Aorta (tissue), 5 donors: Measurements from ENCODE around the gene BCO2. TPM values are rescaled to one million over a fixed set of nuclear protein-coding genes. Genes with fewer than 3 reads are reported as not detected.
A peak's percentile ranks its signal among the peaks of the same experiment; 100 is the strongest.

Source experiments
- ATAC-seq: fragments of 200-7000 bp; cut with Tn5 transposase; one replicate; pipeline ENCODE4 v1.9.1; 2022; ENCODE audit warnings: moderate library complexity; ENCODE audit not compliant: low FRiP score
- DNase-seq, 2 donors: peaks; one replicate each; pipeline ENCODE4 v3.0.0-alpha.2; 2020
- H3K27ac ChIP-seq, 2 donors: one replicate each; pipeline ENCODE4 v1.5.1; 2013; ENCODE audit warnings: low read length in 2 of 2, mild to moderate bottlenecking in 2 of 2, moderate library complexity in 2 of 2, control low read depth in 1 of 2, inconsistent platforms in 1 of 2, low read depth in 1 of 2
- H3K27me3 ChIP-seq, 2 donors: one replicate each; pipeline ENCODE4 v1.6.1; 2013; ENCODE audit warnings: control low read depth in 1 of 2, low read length in 1 of 2, mild to moderate bottlenecking in 1 of 2, moderate library complexity in 1 of 2; ENCODE audit not compliant: insufficient read depth in 2 of 2, control insufficient read depth in 1 of 2
- H3K36me3 ChIP-seq, 2 donors: one replicate each; pipeline ENCODE4 v1.6.1; 2013; ENCODE audit warnings: control low read depth in 1 of 2, low read length in 1 of 2, mild to moderate bottlenecking in 1 of 2; ENCODE audit not compliant: insufficient read depth in 2 of 2, control insufficient read depth in 1 of 2
- H3K4me1 ChIP-seq, 2 donors: one replicate each; pipeline ENCODE4 v1.6.1; 2013; ENCODE audit warnings: low read length in 2 of 2, control low read depth in 1 of 2, mild to moderate bottlenecking in 1 of 2, moderate library complexity in 1 of 2; ENCODE audit not compliant: insufficient read depth in 2 of 2, control insufficient read depth in 1 of 2
- H3K4me3 ChIP-seq, 2 donors: one replicate each; pipeline ENCODE4 v1.5.1; 2013; ENCODE audit warnings: low read length in 2 of 2, control low read depth in 1 of 2, mild to moderate bottlenecking in 1 of 2
- H3K9me3 ChIP-seq: one replicate; pipeline ENCODE4 v1.6.1; 2013; ENCODE audit warnings: mild to moderate bottlenecking, low read length; ENCODE audit not compliant: control insufficient read depth
- WGBS, 2 donors: extraction: QIAGEN DNeasy Blood & Tissue Kit; methylation state at CpG; one replicate each; pipeline ENCODE4 v1.1.7; 2013; 5-methylcytosine and 5-hydroxymethylcytosine counted together
- intact Hi-C, 2 donors: fragments of 100-400 bp; cut with DNase I; formaldehyde crosslinking; loops; one replicate each; pipeline versions ENCODE4 v1.14.2 to v1.15.0; 2022
- polyA plus RNA-seq, 2 donors: library from polyadenylated mRNA; stranded (reverse); fragments of 200-250 nt; gene quantifications; one replicate each; pipeline ENCODE4 v1.2.3, GENCODE V29; 2013
- total RNA-seq, 2 donors: library from RNA; stranded (reverse); fragmentation: NEBNext Ultra II Directional; extraction: Animal tissue kit (Norgen Biotek cat#: 25700); gene quantifications; one replicate each; pipeline ENCODE4 v1.2.1, GENCODE V29; 2021
- donor health status: healthy with polysubstance abuse.
- donor health status: Bipolar disorder and iron deficiency.
- donor health status: DM: no; HTN: no; CAD: no.
- donor health status: DM: no; HTN: no; CAD: no.
- donor health status: DM: yes; HTN: yes; CAD: no.

BCO2 gene
- total and polyA plus RNA-seq, 4 donors: 1.1 to 13.0 (median 7.6) TPM

- Histone ChIP-seq H3K4me3 (no peak overlapping the region), H3K36me3 (no peaks in the 10 kb centered on the region), H3K9me3 (no peaks in the 10 kb centered on the region), H3K27me3 (no peaks in the 10 kb centered on the region), H3K4me1 (peaks cover 0 to 2% of the 10 kb centered on the region in 2 donors), H3K27ac (no peak overlapping the region)
- no peak for ATAC-seq
- WGBS, 2 donors: 85 to 87% methylated on average over 6 of the region's 6 CpGs
- intact Hi-C loops: loop anchor here in 1 of 2 donors (10.0 kb wide), 2 partner anchors 339 to 1069 kb away; no protein-coding TSS in a partner anchor
- no peak for DNase-seq
Measured at GRCh38 chr11:112215621-112216020, 40.3 kb downstream of the BCO2 start.

- peaks cover 0 to 2% of the 10 kb centered on the region in 2 donors for H3K4me1 ChIP-seq
- intact Hi-C loops: loop anchor here in 1 of 2 donors (10.0 kb wide), 2 partner anchors 338 to 1068 kb away; no protein-coding TSS in a partner anchor
- ATAC-seq (no peak), DNase-seq (no peak)
- no peaks in the 10 kb centered on the region for H3K9me3 ChIP-seq
- no peak overlapping the region for H3K4me3 ChIP-seq
- H3K36me3 ChIP-seq: no peaks in the 10 kb centered on the region
- no peak overlapping the region for H3K27ac ChIP-seq
- H3K27me3 ChIP-seq: no peaks in the 10 kb centered on the region
- 91 to 93% methylated on average over 1 of the region's 1 CpG for WGBS, 2 donors
Measured at GRCh38 chr11:112216561-112217105, 41.3 kb downstream of the BCO2 start.

DNA sequence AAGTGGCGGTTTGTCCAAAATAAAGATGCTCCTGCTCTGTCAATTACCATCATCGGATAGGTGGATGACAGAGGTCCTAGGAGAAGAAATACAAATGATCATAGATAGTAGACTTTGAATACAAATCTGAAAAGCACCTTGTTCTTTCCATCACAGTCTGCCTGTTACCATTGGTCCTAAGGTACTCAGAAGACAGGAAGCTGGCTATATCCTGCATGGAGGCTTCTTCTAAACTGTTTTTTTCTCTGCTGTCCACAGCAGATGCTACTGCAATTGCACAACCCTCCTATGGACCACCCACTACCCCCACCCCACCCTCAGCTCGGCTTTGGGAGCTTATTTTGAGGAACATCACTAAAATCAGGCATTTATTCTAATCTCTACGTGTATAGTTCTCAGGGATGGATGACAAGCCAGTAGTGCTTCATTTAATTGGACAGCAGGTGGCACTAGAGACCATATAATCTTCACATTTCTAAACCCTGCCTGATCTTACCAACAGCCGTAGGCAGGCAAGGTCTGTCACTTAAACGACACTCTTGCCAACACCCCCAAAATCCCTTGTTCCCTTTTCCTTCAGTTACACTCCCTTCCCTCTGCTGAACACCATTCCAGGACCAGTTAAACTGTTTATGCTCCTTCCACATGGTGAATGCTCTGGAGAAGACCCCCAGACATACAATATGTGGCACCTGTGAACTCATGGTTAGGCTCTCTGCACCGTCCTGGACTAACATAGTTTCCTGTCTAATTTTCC is 44.3 kb downstream of the BCO2 start:
- whole genome bisulfite sequencing, 2 donors: 31% methylated on average over 7 of the region's 7 CpGs
- Histone ChIP-seq H3K27me3 (no peaks in the 10 kb centered on the region), H3K36me3 (no peaks in the 10 kb centered on the region), H3K4me1 (peaks cover 0 to 2% of the 10 kb centered on the region in 2 donors), H3K27ac (no peak overlapping the region), H3K9me3 (no peaks in the 10 kb centered on the region), H3K4me3 (no peak overlapping the region)
- intact Hi-C loops: loop anchor here (1.0 to 10.0 kb wide), 5 partner anchors 61 to 1065 kb away; no protein-coding TSS in a partner anchor
- peak; percentile 93 for ATAC-seq
- no peak for DNase-seq

DNA sequence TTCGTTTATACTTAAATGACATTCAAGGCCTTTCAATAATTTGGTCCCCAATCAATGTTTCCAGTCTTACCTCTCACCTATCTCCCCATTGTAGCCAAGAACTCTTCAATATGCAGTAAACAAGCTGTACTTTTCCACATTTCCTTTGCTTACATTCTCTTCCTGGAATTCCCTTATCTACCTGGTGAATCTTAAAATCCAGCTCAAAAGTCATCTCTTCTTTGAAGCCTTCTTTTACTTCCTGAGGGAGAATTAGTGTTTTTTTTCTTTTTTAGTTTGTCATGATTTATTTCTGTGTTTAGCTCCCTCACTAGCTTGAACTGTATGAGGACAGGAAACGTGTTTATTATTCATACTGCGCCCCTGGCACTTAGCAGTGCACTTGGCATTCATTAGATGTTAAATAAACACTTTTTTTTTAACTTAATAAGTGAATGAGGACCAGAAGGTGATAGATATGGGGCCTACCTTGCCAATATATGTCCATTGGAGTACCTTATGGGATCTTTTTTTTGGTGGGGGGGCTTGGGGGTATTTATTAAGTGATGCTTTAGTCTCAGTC is 46.0 kb downstream of the BCO2 start:
- intact Hi-C loops: loop anchor here (2.0 to 10.0 kb wide), 3 partner anchors 59 to 333 kb away; no protein-coding TSS in a partner anchor
- WGBS, 2 donors: 50 to 53% methylated on average over 3 of the region's 3 CpGs
- DNase-seq: no peak

DNA sequence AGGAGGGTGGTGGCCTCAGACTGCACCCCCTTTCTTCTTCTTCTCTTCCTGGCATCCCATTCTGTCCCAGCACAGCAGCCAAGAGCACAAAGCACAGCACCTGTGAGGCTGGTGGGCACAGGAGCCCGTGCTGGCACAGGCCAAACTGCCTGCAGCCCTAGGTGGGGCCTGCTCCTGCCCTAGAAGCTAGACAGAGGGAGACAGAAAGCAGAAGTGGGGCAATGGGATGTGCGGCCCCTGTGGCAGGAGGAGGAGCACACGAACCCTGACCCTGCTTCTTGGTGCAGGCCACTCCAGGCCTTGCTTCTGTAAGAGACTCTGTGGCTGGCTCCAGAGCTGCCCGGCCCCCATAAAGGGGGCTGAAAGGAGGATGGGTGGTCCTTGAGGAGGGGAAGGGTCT is 47.0 kb downstream of the BCO2 start:
- 85% methylated on average over 3 to 4 of the region's 4 CpGs for WGBS, 2 donors
- H3K27me3 ChIP-seq: no peaks in the 10 kb centered on the region
- no peaks in the 10 kb centered on the region for H3K36me3 ChIP-seq
- H3K4me1 ChIP-seq: peaks cover under 1 to 2% of the 10 kb centered on the region in 2 donors
- intact Hi-C loops: loop anchor here (10.0 kb wide), 2 partner anchors 302 to 332 kb away; no protein-coding TSS in a partner anchor
- H3K27ac ChIP-seq: no peak overlapping the region
- DNase-seq (no peak), ATAC-seq (no peak)
- H3K4me3 ChIP-seq: no peak overlapping the region
- no peaks in the 10 kb centered on the region for H3K9me3 ChIP-seq

More for the DNA sequence above, 46.0 kb downstream of the BCO2 start:
- no peaks in the 10 kb centered on the region for H3K36me3 ChIP-seq
- H3K27ac ChIP-seq: no peak overlapping the region
- no peaks in the 10 kb centered on the region for H3K9me3 ChIP-seq
- ATAC-seq: no peak
- no peak overlapping the region for H3K4me3 ChIP-seq
- peaks cover 0 to 2% of the 10 kb centered on the region in 2 donors for H3K4me1 ChIP-seq
- no peaks in the 10 kb centered on the region for H3K27me3 ChIP-seq

DNA sequence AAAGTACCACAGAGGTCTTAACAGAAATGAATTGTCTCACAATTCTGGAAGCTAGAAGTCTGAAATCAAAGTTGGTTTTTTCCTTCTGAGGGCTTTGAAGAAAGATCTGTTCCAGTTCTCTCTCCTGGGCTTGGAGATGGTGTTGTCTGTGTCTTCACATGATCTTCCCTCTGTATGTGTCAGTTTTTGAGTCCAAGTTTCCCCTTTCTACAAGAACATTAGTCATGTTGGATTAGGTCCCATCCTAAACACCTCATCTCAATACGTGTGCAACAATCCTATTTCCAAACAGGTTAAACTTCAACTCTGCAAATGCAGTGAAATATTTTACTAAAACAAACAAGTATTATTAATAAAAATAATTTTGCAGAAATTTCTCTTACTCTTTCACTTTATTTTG is 47.8 kb downstream of the BCO2 start:
- H3K4me3 ChIP-seq: no peak overlapping the region
- WGBS, 2 donors: 23 to 31% methylated on average over 1 of the region's 1 CpG
- no peaks in the 10 kb centered on the region for H3K27me3 ChIP-seq
- no peak overlapping the region for H3K27ac ChIP-seq
- intact Hi-C loops: loop anchor here (10.0 kb wide), 2 partner anchors 302 to 332 kb away; no protein-coding TSS in a partner anchor
- DNase-seq (no peak), ATAC-seq (no peak)
- H3K36me3 ChIP-seq: no peaks in the 10 kb centered on the region
- H3K4me1 ChIP-seq: peaks cover 2 to 5% of the 10 kb centered on the region in 2 donors
- H3K9me3 ChIP-seq: no peaks in the 10 kb centered on the region

- 81 to 82% methylated on average over 5 of the region's 5 CpGs for WGBS, 2 donors
- no peak for ATAC-seq
- H3K4me3 ChIP-seq: no peak overlapping the region
- H3K27ac ChIP-seq: no peak overlapping the region
- DNase-seq: no peak
- intact Hi-C loops: loop anchor here (10.0 kb wide), 2 partner anchors 301 to 331 kb away; no protein-coding TSS in a partner anchor
- no peaks in the 10 kb centered on the region for H3K27me3 ChIP-seq
- no peaks in the 10 kb centered on the region for H3K9me3 ChIP-seq
- peaks cover 2 to 7% of the 10 kb centered on the region in 2 donors for H3K4me1 ChIP-seq
- no peaks in the 10 kb centered on the region for H3K36me3 ChIP-seq
Measured at GRCh38 chr11:112223754-112224532, 48.6 kb downstream of the BCO2 start.

- H3K9me3 ChIP-seq: no peaks in the 10 kb centered on the region
- no peaks in the 10 kb centered on the region for H3K27me3 ChIP-seq
- H3K36me3 ChIP-seq: no peaks in the 10 kb centered on the region
- WGBS, 2 donors: 37 to 38% methylated on average over 8 of the region's 8 CpGs
- H3K4me3 ChIP-seq: peak overlapping the region; percentile 64 to 75
- peak overlapping the region; percentile 51 to 97 for H3K27ac ChIP-seq
- peak; percentile 77 to 92 for DNase-seq
- ATAC-seq: no peak
- peaks cover 0 to 7% of the 10 kb centered on the region in 2 donors for H3K4me1 ChIP-seq
- intact Hi-C loops: loop anchor here (10.0 kb wide), 2 partner anchors 299 to 329 kb away; no protein-coding TSS in a partner anchor
Measured at GRCh38 chr11:112225753-112226061, 50.4 kb downstream of the BCO2 start.
